Measurements from ENCODE around the gene LRRC74A.

DNA sequence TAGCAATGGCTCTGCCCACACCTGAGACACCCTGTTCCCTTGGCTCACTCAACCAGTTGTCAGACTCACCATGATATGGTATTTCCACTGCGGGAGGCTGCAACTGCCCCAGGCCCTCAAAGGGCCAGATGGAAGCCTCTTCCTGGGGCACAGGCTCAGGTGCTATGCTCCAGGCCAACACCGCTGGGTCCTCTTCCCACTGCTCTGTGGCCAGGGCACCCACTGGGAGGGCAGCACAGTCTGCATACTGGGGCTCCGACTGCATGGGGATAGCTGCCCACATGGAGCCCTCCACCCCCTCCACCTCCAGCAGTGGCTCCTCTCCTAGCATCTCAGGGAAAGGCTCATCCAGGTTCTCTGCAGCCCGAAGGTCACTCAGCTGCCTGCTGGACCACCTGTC is 17.2 kb upstream of the LRRC74A start:
- TF ChIP-seq, protein P1, sequence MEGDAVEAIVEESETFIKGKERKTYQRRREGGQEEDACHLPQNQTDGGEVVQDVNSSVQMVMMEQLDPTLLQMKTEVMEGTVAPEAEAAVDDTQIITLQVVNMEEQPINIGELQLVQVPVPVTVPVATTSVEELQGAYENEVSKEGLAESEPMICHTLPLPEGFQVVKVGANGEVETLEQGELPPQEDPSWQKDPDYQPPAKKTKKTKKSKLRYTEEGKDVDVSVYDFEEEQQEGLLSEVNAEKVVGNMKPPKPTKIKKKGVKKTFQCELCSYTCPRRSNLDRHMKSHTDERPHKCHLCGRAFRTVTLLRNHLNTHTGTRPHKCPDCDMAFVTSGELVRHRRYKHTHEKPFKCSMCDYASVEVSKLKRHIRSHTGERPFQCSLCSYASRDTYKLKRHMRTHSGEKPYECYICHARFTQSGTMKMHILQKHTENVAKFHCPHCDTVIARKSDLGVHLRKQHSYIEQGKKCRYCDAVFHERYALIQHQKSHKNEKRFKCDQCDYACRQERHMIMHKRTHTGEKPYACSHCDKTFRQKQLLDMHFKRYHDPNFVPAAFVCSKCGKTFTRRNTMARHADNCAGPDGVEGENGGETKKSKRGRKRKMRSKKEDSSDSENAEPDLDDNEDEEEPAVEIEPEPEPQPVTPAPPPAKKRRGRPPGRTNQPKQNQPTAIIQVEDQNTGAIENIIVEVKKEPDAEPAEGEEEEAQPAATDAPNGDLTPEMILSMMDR (IDR thresholded peaks at IDR 0.05; ENCODE audit: poor library complexity), result no peak
- TF ChIP-seq EZH2 (IDR thresholded peaks at IDR 0.05; ENCODE audit: borderline replicate concordance), result no peak
